HG02938 (cell line): ENCODE data around the gene ZNF512B.
"Not testable (repeated sequence)": the region's sequence is repeated elsewhere in the genome, so short reads cannot be mapped to it uniquely, and the experiment has no call there.

ENCODE experiments used
- ATAC-seq: cut with Tn5 transposase; IDR thresholded peaks from one replicate; pipeline ENCODE4 v1.9.1; 2021; ENCODE audit warnings: mild to moderate bottlenecking, moderate library complexity; ENCODE audit not compliant: unreplicated experiment

ZNF512B gene

DNA sequence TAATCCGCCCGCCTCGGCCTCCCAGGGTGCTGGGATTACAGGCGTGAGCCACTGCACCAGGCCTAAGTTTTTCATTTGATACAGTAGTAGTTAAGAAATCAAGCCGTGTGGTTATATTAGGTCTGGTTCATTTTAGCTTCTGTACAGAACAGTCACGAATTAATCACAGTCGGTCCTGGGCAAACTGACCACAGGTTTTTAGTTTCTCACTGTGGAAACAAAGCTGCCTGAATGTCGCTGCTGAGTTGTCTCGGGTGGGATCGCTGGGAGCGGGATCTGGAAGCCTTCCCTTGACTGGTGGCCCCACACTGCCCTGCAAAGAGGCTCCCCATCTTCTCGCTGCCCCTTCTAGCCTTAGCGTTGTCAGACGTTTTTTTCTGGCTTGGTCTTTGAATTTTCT is 32.1 kb downstream of the ZNF512B start:
- no peak for ATAC-seq

DNA sequence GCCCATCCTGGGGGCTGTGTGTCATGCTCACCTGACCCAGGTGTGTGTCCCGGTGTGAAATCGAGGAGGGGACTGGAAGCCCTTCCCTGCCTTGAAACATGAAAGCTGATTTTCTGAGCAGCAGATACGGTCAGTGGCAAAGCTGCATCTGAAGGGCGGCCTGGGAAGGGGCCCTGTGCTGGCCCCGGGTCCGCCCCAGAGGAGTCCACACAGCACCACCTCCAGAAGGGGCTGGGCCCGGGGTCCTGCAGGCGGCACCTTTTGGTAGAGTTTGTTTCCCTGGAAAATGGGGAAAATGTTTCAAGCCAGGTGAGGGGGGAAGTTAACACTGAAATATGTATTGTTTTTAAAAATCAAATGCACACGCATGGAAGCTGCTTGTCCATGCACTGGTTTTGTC is 34.3 kb downstream of the ZNF512B start:
- ATAC-seq = no peak

DNA sequence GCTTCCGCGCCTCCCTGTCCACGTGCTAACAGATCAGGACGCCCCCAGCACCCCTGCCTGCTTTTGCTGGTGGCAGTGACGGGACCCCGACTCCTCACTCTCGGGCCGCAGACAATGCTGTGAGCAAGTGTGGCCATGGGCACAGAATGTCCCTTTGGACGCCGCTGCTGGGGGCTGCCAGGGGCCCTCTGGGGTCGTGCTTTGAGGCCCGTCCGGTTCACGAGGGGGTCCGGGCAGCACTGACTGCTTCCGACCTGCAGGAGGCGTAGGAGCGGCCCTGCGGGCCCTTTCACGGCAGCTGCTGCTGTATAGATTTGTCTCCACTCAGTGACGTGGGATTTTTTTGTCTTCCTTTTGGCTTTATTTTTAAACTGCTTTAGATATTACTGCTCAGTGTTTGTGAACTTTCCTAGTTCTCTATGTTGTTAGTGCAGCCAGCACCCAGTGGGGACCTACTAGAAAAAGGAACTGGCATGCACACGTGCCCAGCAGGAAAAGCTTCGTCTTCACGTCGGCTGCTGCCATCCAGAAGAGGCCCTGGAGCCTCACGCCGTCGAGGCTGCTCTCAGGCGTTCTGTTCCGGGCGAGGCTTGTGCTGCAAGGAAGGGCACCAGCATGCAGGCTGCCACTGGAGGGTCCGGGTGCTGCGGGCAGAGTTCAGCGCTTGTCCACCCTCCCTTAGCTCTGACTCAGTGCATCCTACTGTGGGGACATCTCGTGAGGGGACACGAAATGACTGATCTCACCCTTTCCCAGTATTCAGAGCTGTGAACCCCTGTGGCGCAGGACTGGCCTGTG is 35.3 kb downstream of the ZNF512B start:
- no peak for ATAC-seq

DNA sequence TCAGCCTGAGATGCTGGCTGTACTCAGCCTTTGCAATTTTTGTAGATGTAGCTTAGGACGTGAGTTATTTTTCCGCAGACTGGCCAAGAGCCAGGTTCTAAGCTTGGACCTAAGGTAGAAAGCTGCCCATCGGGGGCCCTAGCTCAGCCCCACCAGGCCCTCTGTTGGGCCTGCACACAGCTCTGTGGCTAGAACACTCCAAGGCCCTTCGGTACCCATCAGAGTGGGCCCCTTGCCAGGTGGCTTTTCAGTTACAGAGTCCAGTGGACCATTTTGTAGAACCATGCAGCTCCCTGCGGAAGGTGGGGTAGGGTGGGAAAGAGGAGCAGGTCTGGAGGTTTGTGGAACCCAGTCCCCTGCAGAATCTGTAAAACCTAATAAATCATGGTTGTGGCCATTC is 36.1 kb downstream of the ZNF512B start:
- no peak for ATAC-seq

DNA sequence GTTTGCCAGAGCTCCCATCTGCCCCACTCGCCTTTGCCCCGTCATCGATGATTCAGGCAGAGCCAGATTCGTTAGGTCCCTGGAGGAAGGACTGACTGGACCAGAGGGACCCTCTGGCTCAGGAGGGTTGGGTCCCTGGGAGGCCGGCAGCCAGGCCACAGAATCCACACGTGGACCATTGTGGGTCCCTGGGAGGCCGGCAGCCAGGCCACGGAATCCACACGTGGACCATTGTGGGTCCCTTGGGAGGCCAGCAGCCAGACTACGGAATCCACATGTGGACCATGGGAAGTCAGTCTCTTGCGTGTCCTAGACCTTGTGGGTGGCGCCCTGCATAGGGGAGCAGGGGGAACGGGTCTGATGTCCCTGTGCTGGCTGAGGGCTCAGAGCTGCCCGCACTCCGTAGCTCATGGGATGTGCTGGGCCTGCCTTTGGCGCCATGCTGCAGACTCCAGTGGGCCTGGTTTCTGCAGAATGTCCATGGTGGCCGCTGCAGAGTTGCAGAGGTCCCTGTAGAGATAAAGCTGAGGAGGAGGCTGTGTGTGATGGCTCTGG is 37.0 kb downstream of the ZNF512B start:
- no peak for ATAC-seq

DNA sequence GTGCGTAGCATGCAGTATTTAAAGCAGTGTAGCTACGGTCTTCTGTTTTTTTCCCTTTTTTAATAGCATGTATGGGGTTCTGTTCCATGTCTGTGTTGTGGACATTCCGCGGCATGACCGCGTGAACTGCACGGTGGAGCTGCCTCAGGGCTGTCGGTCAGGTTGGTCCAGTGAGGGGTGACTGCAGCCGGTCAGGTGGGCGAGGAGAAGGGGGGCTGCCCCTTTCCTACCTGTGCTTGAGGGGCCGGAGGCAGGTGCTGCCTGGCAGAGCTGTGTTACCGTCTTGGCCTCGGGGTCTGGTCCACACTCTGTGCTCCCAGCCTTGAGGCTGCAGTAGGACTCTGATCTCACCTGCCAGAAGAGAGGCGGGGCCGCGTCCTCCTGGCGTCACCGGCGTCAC is 38.0 kb downstream of the ZNF512B start:
- ATAC-seq = no peak

DNA sequence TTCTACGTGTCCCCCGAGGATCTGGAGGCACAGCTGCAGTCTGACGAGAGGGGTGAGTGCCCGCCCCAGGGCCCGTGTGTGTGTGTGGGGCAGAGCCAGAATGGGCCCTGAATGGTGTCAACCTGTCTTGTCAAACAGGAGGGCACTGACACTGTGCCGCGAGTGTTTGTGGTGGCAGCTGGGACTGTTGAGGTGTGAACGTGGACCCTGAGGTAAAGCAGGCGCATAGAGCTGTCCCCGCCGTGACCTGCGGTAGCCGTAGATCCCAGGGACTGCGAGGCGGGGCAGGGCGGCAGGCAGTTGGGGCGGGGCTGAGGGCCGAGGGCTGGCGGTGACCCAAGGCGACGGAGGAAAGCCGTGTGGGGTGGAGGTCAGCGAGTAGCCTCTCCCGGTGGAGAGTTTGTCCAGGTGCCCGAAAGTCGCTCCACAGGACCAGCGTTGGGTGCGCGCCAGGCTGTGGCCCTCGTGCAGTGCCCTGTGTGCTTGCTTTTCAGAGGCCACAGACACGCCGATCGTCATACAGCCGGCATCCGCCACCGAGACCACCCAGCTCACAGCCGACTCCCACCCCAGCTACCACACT is 38.7 kb downstream of the ZNF512B start:
- no peak for ATAC-seq

DNA sequence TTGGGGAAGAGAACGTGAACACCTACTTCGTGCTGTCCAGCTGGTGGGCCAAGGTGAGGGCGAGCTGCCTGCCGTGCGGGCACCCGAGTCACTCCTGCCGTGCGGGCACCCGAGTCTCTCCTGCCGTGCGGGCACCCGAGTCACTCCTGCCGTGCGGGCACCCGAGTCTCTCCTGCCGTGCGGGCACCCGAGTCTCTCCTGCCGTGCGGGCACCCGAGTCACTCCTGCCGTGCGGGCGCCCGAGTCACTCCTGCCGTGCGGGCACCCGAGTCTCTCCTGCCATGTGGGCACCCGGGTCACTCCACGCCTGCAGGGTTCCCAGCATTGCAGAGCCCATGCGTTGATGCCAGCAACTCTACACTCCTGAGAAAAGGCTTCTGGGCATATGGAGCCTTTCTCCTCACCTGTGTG is 40.3 kb downstream of the ZNF512B start:
- ATAC-seq = not testable (repeated sequence)

DNA sequence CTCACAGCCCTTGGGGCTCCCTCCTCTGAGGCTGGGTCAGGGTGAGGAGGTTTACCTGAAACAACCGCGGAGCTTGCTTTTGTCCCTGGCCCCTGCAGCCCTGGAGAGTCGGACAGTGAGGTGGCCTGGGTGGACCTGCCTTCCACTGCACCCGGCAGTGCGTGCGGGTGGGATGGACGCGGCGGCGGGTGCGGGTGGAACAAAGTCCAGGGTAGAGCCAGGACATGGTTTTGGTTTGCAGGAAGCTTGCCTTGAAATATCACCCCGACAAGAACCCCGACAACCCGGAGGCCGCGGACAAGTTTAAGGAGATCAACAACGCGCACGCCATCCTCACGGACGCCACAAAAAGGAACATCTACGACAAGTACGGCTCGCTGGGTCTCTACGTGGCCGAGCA is 40.7 kb downstream of the ZNF512B start:
- no peak for ATAC-seq

DNA sequence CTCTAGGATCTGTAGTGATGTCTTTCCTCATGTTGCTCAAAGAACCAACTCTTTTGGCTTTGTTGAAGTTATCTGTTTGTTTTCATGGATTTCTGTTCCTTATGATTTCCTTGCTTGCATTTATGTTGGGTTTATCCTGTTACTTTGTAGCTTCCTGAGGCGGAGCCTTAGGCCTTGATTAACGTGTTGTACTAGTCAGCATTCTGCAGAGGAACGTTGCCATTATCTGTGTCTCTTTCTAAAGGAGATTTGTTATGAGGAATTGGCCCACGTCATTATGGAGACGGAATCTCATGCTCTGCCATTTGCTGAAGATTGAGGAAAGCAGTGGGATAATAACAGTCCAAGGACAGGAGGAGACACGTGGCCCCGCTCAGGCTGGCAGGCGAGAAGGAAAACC is 43.4 kb downstream of the ZNF512B start:
- no peak for ATAC-seq

DNA sequence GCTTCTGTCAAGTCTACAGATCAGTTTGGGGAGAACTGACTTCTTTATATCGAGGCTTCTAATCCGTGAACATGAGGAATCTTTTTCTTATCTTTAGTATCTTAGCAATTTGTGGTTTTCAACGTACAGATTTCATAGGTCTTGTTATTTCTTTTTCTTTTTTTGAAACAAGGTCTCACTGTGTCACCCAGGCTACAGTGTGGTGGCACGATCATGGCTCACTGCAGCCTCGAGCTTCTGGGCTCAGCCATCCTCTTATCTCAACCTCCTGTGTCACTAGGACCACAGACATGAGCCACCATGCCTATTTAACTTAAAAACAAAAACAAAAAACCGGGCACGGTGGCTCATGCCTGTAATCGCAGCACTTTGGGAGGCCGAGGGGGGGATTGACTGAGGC is 45.5 kb downstream of the ZNF512B start:
- ATAC-seq = no peak

DNA sequence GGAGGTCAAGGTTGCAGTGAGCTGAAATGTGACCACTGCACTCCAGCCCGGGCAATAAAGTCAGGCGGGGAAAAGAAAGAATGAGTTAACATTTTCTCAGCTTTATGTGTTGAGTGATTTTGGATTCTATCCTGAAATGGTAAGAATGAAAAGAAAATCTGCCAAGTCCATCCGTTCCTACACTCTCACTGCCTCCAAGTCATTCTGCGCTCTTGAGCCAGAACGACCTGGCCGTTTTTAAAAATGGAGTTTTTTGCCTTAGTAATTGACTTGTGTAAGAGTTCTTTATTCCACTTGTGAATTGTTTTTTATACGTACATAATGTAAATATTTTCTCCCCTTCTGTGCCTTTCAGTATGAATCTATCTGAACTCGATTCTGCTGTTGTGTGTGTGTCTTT is 46.1 kb downstream of the ZNF512B start:
- no peak for ATAC-seq

DNA sequence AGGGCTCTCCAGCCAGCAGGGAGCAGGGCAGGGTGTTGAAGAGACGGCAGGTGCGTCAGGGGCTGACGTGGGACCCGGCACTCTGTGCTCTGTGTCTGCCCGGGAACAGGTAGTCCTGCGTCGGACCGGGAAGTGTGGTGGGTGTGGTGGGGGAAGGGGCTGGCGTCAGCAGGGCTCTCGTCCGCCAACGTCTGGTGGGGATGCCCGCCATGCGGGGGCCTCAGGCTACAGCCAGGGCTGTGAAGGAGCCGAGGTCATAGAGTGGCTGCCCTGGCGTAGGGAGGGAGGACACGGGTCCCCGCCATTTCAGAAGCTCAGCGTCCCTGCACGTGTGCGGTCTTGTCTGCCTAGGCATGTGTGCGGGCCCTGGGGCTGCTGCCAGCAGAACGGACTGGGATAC is 49.5 kb downstream of the ZNF512B start:
- no peak for ATAC-seq

DNA sequence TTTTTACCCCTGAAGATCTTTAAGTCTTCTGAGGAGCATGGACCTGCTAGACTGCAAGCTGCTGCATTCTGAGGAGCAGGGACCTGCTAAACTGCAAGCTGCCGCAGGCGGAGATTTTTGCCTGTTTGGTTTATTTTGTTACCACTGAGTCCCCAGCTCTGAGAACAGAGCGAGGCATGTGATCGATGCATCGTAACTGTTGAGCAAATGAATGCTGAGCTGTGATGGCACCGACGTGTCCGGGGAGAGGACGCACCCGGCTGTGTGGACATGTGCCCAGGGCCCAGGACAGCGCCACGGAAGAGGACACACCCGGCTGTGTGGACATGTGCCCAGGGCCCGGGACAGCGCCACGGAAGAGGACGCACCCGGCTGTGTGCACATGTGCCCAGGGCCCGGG is 50.6 kb downstream of the ZNF512B start:
- no peak for ATAC-seq

DNA sequence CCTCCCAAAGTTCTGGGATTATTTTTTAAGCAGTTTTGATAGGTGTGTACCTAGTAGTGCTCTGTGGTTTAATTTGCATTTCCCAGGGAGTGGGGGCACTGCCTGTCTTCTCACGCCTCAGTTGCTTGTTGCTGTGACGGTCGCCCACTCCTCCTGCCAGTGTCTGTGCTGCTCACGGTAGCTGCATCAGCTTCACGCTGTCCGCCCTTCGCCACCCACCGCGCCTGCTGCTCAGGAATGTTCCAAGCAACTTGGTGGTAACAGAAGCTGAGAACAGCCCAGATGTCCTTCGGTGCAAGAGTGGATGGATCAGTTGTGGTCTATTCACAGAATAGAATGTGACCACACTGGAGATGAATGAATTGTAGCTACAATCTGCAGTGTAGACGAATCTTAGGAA is 51.9 kb downstream of the ZNF512B start:
- no peak for ATAC-seq

DNA sequence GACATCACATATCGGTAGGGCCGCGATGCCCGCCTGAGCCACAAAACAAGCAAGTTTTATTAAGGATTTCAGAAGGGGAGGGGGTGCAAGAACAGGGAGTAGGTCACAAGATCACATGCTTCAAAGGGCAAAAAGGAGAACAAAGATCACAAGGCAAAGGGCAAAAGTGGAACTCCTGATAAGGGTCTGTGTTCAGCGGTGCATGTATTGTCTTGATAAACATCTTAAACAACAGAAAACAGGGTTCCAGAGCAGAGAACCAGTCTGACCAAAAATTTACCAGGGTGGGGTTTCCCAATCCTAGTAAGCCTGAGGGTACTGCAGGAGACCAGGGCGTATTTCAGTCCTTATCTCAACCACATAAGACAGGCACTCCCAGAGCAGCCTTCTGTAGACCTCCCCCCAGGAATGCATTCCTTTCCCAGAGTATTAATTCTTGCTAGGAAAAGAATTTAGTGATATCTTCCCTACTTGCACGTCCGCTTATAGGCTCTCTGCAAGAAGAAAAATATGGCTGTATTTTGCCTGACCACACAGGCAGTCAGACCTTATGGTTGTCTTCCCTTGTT is 53.3 kb downstream of the ZNF512B start:
- ATAC-seq = not testable (repeated sequence)

DNA sequence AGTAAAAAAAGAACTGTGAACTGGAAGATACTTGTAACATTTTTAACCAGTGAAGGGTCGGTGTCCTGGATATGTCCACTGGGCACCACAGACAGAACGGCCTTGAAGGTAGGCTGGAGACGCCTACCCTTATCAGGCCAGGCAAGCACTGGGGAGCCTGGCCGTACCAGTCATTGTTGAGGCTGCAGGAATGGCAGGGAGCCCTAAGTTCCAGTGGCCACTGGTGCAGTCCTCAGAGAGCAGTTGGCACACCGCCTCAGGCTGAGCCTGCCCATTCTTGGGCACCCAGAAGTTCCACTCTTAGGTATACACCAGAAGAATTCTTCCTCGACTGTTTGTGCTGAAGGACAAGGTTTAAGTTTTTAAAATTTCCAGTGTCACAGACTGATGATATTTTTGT is 54.3 kb downstream of the ZNF512B start:
- no peak for ATAC-seq

DNA sequence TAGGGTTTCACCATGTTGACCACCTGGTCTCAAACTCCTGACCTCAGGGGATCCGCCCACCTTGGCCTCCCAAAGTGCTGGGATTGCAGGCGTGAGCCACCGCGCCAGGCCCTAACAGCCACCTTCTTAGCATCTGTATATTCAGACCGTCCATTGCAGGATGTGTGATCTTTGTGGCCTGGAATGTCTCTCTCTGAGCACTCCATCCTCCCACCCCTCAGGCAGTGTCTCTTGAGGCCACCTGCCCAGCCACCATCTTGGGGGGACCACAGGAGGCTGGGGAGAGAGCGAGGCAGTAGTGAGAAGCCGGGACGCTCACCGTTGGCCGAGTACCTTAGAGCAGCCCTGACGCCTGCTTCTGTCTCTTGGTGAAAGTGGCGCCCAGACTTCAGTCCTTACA is 56.0 kb downstream of the ZNF512B start:
- no peak for ATAC-seq

DNA sequence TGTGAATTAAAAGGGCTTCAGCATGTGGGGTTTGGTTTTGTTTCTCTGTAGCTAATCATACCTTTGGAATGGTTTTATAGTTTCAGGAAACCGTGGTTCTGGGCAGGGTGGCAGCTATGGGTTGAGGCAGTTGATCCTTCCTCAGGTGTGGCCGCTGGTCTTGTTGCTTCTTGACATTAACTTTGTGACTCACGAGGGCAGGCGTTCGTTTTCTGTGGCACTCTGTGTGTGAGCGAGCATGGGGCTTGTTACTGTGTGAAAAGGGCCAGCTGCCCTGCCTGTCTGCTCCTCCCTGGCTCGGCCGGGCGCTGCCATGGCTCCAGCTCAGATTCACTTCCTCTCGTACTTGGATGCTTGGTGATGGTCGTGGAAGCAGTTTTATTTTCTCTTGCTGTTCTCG is 58.6 kb downstream of the ZNF512B start:
- ATAC-seq = no peak

DNA sequence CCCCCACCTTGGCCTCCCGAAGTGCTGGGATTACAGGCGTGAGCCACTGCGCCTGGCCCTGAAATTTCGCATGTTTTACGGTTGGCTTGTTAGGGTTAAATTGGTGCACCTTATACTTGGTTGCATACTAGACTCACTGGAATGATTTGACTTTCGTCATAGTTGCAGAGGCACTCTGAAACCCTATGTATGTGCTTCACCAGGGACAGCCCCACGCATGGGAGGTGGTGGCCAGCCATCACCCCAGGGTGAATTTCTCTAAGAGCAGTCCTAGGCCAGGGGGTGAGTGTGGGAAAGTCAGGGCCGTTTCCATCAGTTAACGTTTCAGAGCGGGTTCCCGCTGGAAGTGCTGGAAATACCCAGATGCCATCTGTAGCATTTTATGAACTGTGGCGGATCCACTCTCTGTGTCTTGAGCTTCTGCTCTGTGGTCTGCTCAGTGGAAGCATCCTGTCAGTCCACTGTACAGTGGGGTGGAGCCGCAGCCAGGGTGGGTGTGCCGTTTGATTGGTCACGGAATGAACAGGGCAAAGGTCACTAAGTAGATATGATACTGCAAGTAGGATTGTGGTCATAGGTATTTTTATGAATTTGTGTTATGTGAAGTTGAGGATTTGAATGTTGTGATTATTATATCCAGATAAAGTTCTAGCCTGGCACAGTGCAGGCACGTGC is 61.6 kb downstream of the ZNF512B start:
- no peak for ATAC-seq
